ENCODE data around the gene ITGB6.

- TF ChIP-seq CTCF (IDR thresholded peaks at IDR 0.05) (no peak), POLR2A (IDR thresholded peaks at IDR 0.05) (no peak)
Observed at GRCh38 chr2:160213511-160213910, 13.4 kb upstream of the ITGB6 start.

Data from thyroid gland (tissue), 4 donors.